DMS153 treated with DMSO at 0.1 percent for 48 hours (cell line): ENCODE results near the gene MYL3.

Experiments
- DNase-seq: peaks from one replicate; lab custom pipeline; 2025; ENCODE audit not compliant: unreplicated experiment; lab: John Stamatoyannopoulos, UW

MYL3 gene

GRCh38 chr3:46899151-46900006, 36.1 kb upstream of the MYL3 start:
- DNase-seq = no peak

DNA sequence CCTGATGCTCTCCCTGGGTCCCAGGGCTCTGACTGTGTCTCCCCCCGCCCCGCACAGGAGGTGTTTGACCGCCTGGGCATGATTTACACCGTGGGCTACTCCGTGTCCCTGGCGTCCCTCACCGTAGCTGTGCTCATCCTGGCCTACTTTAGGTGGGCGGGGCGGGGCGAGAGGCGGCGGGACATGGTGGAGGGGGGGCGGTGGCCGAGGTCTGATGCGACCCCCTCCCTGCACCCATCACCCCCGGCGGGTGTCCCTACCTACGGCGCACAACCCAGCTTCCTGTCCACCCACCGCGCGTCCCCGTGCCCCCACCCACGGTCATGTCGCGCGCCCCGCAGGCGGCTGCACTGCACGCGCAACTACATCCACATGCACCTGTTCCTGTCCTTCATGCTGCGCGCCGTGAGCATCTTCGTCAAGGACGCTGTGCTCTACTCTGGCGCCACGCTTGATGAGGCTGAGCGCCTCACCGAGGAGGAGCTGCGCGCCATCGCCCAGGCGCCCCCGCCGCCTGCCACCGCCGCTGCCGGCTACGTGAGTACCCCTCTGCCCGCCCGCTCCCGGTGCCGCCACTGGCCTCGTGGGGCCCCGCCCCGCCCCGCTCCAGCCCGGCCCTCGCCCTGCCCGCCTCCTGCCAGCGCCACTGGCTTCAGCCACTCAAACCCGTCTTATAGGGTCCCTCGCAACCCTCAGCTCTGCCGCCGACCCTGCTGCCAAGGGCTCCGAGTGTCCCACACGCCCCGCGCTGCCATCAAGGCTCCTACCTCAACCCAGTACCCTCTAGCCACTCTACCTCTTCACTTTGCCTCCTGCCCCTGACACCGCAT, 35.3 kb upstream of the MYL3 start:
- no peak for DNase-seq

DNA sequence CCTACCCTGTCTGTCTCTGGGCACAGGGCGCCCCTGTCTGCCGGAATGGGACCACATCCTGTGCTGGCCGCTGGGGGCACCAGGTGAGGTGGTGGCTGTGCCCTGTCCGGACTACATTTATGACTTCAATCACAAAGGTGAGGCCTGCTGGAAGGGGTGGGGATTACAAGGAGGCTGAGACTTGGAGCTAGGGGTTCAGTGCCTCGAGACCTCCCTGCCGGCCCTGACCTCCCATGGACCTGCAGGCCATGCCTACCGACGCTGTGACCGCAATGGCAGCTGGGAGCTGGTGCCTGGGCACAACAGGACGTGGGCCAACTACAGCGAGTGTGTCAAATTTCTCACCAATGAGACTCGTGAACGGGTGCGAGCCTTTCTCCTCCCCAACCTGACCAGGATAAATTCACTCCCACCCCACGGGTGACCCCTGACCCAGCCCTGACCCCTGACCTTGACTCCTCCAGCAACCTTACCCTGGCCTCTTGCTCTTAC, 34.6 kb upstream of the MYL3 start:
- no peak for DNase-seq

- no peak for DNase-seq
Observed at GRCh38 chr3:46897031-46897430, 33.8 kb upstream of the MYL3 start.

- DNase-seq = no peak
Observed at GRCh38 chr3:46896386-46896785, 33.1 kb upstream of the MYL3 start.

DNA sequence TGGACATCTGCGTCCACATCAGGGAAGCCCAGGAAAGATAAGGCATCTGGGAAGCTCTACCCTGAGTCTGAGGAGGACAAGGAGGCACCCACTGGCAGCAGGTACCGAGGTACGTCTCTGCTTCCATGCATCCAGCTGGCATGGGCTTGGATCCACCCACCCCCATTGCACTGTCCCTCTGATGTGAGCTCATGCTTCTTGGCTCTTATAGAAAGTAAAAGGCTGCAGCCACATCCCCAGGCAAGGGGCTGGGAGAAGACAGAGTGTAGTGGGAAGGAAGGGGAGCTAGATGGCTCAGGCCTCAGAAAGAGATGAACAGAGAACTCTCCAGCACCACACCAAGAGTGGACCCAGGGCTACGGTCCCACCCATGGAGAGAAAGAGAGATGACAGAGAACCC, 32.5 kb upstream of the MYL3 start:
- no peak for DNase-seq

GRCh38 chr3:46895204-46895660, 32.0 kb upstream of the MYL3 start:
- DNase-seq = no peak

DNA sequence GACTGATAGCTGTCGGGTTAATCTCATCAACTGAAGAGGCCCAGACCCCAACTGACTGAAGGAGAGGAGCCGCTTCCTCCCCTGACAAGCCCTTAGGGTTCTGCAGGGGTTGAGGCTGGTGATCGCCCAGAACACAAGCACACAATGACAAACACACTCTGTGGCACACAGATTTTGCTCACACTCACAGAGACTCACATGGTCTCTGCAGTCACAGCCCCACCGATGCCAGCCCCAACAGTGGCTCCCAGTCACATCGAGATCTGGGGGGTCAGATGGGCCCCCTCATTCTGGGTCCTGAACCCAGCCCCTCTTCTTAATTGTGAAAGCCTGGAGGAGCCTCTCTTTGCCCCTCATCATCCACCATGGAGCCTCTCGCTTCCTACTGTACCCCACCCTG, 31.0 kb upstream of the MYL3 start:
- DNase-seq = no peak

DNA sequence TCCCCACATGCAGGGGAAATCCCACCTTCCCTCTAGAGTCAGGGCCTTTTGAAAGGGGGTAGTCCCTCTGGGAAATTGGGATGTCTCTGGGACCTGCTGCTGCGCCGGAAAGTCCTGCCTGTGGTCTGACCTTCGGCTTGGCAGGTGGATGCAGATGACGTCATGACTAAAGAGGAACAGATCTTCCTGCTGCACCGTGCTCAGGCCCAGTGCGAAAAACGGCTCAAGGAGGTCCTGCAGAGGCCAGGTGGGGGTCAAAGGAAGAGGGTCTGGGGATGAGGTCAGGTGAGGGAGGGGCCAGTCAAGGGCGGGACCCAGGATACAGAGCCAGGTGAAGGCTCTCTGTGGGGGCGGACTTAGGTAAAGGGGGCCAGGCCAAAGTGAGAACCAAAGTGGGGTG, 30.5 kb upstream of the MYL3 start:
- no peak for DNase-seq

GRCh38 chr3:46893146-46893748, 30.0 kb upstream of the MYL3 start:
- DNase-seq = no peak

GRCh38 chr3:46892285-46893145, 29.3 kb upstream of the MYL3 start:
- no peak for DNase-seq

DNA sequence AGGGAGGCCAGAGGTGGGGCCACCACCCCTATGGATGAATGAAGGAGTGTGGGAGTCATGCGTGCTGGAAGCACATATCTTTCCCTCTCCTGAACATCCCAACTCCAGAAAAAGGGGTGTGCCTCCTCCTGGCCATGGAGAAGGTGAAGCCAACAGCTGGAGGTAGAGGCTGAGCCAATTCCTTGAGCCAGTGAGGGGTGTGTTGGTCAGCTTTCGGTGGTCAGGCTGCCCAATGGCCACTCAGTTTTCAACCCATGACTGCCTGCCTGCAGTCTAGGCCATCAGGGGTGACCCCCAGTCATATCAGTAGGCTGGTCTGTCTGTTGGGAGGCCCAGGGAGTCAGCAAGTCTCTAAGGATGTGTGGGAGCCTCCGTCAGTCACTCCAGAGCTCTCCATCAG, 27.9 kb upstream of the MYL3 start:
- no peak for DNase-seq

DNA sequence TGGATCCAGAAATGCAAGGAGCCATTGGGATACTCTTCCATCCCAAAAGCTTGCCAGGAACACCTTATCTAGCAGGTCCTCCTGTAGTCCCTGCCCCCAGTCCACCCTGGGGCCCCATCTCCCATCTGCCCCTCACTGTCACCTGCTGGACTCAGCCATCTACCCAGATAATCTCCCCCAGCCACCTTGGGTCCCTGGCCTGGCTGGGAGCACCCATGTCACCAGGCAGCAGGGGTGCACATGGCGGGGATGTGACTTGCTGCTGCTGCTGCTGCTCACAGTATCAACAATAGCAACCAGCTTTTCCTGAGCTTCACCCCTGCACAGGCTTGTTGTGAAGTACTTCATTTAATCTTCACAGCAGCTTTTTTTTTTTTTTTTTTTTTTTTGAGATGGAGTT, 26.9 kb upstream of the MYL3 start:
- no peak for DNase-seq

DNA sequence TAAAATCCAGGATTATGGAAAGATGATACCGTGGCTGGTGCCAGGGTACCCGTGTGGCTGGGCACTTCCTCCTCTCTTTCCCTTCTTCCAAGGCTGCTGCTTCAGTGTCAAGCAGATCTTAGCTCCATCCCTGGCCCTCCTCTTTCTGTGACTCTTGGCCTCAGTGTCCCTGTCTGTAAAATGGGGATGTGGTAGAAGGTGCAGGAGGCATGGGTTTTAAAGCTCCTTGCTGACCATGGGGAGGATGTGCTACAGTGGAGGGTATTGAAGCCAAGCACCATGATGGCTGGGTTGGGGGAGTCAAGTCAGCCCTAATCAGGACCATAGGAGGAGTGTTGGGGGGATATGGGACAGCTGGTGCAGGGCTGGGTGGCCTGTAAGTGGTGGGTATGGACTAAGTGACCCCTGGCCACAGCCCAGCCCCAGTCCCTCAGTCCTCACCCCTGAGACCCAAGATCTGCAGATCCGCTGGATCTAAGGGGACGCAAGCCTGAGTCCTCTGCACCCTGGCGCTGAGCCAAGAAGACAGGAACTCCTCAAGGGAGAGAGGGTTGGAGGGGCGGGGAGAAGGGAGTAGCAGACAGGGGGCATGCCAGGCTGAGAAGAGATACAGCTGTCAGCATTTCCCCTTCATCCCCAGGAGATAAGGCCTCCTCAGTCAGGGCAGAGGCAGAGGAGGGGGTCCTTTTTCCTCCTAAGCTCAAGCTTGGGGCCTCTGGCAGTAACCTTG, 26.3 kb upstream of the MYL3 start:
- no peak for DNase-seq

DNA sequence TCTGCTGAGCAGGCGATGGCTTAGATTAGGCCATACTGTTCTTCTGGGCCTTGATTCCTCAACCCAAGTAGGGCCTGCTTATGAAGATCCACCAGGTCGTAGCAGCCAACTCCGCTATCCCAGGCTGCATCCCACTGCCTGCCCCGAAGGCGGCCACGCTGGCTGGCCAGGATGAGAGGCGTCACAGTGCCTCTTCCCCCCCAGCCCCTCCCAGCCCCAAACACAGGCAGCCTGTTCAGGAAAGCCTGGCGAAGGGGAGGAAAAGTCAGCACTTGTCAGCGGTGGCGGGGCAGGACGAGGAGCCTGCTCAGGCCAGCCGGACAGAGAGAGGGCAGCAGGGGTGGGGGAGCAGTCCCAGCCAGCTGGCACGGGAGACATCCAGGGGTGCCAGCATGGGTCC, 25.5 kb upstream of the MYL3 start:
- DNase-seq = no peak

GRCh38 chr3:46887980-46888494, 24.8 kb upstream of the MYL3 start:
- no peak for DNase-seq

GRCh38 chr3:46885612-46886011, 22.4 kb upstream of the MYL3 start:
- no peak for DNase-seq

DNA sequence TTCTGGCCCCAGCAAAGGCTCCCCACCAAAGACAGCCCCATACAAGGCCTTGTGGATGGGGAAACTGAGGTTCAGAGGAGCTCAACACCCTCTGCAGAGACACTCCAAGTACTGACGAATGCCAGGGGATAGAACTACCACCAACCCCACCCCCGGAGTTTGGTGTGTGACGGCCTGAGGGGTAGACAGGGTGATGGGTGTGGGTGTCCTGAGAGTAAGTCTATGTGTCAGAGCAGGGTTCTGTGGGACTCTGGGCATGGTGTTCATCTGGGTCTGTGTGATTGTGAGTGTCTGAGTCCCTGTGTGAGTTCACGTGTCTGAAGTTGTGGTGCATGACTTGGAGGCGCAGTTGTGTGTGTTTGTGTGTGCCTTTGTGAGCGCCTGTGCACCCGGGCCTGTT, 21.7 kb upstream of the MYL3 start:
- DNase-seq = no peak

GRCh38 chr3:46884427-46884826, 21.2 kb upstream of the MYL3 start:
- no peak for DNase-seq

DNA sequence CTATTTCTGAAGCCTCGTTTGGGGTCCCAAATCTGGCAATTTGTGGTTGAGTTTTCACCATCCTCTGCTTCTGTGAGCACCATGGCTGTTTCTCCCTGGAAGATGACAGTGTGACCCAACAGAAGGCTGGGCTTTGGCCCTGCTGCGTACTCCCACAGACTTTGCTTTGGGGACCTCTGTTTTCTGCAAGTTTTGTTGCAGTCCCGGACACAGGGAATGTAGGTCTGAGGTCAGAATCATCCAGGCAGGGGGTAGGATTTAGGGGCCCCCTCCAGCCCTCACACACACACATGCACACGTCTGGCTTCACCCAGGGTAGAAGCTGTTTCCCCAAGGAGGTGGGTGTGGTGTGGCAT, 20.6 kb upstream of the MYL3 start:
- DNase-seq = no peak
